GM19438 (cell line): ENCODE data around the gene IL25.
"Not testable (repeated sequence)": the region's sequence is repeated elsewhere in the genome, so short reads cannot be mapped to it uniquely, and the experiment has no call there.

Experiments
- ATAC-seq: cut with Tn5 transposase; IDR thresholded peaks from one replicate; pipeline ENCODE4 v1.9.1; 2021; ENCODE audit warnings: low read depth; ENCODE audit not compliant: unreplicated experiment

IL25 gene

DNA sequence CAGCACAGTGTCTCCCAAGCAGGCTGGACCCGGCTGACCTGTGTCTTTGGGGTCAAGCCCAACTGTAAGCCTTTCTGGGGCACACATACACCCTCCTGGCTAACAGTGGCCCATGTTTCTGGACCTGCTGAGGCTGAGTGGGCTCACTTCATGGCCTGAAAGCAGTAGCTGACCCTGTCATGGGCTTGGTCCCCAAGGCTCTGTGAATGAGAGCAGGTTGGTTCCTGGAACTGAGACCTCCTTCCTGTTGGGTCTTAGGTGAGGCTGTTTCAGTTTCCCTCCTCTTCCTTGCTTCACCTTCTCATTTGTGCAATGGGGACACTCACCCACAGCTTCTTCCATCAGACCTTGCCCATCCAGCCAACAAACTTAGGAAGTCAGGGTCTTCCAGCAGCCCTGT lies 744 bp upstream of the IL25 start:
- no peak for ATAC-seq

GRCh38 chr14:23373041-23373440 lies 432 bp downstream of the IL25 start:
- no peak for ATAC-seq

DNA sequence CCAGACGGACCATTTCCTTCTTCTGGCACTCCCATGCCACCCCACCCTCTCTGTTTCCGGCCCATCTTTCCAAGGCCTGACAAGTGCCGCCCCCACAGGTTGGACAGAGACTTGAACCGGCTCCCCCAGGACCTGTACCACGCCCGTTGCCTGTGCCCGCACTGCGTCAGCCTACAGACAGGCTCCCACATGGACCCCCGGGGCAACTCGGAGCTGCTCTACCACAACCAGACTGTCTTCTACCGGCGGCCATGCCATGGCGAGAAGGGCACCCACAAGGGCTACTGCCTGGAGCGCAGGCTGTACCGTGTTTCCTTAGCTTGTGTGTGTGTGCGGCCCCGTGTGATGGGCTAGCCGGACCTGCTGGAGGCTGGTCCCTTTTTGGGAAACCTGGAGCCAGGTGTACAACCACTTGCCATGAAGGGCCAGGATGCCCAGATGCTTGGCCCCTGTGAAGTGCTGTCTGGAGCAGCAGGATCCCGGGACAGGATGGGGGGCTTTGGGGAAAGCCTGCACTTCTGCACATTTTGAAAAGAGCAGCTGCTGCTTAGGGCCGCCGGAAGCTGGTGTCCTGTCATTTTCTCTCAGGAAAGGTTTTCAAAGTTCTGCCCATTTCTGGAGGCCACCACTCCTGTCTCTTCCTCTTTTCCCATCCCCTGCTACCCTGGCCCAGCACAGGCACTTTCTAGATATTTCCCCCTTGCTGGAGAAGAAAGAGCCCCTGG lies 3.1 kb downstream of the IL25 start:
- no peak for ATAC-seq

DNA sequence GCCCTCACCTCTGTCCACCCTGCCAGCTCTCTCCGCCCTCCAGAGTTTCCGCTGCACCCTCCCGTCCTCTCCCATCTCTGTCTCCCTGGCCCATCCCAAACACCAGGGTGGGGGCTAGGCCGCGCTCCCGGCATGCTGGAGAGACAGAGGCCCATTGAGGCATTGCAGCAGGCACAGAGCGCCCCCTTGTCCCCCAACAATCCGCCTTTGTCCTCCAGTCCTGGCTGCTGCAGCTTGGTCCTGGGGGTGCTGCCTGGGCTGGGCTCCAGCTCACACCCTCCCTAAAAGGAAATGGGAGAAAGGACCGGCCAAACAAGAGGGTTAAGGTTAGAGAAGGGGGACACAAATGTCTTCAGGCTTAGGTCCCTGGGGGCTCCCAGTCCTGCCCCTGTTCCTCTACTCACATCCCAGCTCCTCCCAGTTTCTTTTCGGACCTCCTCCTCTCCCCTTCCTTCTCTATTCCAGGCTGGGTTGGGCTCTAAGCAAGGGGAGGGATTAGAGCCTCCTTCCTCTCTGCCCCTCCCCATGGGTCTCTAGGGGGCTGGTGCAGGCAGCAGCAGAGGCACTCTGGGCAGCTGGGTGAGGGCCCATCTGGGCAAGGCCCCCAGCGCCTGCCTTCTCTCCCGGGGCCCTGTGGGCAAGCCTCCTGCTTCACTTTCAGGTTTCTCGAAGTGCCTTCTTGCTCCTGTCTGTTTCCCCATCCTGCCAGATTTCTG lies 4.0 kb downstream of the IL25 start, which contains the start of gene CMTM5:
CMTM5 (plus strand) TSS at position 565 of the 716 bp plus-strand sequence. CDS start 206 bp downstream, outside the sequence.
- no peak for ATAC-seq

GRCh38 chr14:23377198-23377550 lies 4.6 kb downstream of the IL25 start:
- ATAC-seq, result no peak

GRCh38 chr14:23377573-23378563 lies 5.3 kb downstream of the IL25 start:
- no peak for ATAC-seq

DNA sequence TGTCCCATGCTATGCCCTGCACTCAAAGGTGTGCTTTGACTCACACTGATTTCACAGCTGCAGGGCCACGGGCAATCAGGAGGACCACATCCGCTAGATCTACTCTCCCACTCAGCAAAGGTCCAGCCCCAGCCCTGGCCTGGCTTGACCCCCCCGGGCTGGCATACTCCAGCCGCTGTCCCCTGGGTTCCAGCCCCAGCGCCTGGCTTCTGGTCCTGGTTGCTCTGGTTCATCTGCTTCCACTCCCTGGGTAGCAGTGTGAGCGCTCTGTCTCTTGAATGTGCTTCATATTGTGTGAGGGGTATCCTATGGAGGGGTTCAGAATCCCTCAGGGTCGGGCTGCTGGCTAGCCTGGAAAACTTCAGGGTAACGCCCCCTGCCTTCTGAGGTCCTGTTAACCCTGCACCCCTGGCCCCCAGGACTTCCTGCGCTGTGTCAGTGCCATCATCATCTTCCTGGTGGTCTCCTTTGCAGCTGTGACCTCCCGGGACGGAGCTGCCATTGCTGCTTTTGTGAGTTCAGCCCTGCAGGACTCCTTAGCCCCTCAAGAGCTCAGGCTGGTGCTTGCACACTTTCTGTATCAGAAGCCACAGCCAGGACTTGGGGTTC lies 6.1 kb downstream of the IL25 start:
- no peak for ATAC-seq

GRCh38 chr14:23379366-23380196 lies 7.0 kb downstream of the IL25 start:
- no peak for ATAC-seq

- ATAC-seq, result no peak
These were observed 7.7 kb downstream of the IL25 start for GRCh38 chr14:23380197-23380914.

GRCh38 chr14:23380976-23381375 lies 8.4 kb downstream of the IL25 start:
- ATAC-seq, result no peak

DNA sequence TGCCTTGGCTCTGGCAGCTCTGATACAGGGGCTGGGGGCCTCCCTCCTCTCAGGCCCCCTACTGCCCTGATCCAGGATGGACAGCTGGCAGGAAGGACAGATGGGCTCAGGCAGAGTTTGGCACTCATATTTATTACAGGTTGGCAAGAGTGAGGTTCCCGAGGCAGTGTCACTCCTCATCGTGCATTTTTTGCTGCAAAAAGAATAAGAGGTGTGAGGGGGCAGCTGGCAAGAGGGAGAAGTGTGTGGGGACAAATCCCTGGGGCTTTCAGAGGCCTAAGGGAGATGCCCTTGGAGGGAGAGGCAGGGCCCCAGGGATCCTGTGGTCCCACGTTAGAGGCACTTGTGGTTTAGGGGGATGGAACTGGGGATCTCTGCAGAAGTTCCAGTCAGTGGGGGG lies 9.3 kb downstream of the IL25 start:
- ATAC-seq, result no peak

GRCh38 chr14:23382276-23382675 lies 9.7 kb downstream of the IL25 start:
- ATAC-seq, result no peak

GRCh38 chr14:23382731-23383440 lies 10.3 kb downstream of the IL25 start:
- ATAC-seq, result no peak

GRCh38 chr14:23384364-23385080 lies 11.9 kb downstream of the IL25 start:
- ATAC-seq, result no peak

DNA sequence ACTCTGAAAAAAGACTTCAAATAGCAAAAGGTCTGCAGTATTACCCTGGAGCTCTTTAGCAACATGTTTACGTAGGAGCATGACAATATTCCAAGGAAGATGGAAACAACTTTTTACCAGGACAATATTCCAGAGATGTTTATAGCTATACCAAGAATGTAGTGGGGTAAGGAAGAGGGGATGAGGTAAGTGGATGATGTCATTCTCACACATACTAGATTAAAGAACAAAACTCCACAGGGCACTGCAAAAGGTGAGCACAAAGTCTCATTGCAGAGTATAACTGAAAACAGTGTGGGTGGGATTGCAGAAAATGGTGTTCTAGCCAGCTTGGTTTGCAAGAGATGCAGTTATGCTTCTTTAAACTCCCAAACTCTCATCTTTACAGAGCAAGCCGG lies 12.6 kb downstream of the IL25 start:
- ATAC-seq, result no peak

GRCh38 chr14:23385642-23386265 lies 13.1 kb downstream of the IL25 start:
- no peak for ATAC-seq

- not testable (repeated sequence) for ATAC-seq
These were observed 13.7 kb downstream of the IL25 start for GRCh38 chr14:23386266-23386657.
